Measurements from ENCODE around the gene ZNF662. TPM values are rescaled to one million over a fixed set of nuclear protein-coding genes. Genes with fewer than 3 reads are reported as not detected.

Gene ZNF662
- total RNA-seq, 1 experiment from 2014 or later, result not detected

DNA sequence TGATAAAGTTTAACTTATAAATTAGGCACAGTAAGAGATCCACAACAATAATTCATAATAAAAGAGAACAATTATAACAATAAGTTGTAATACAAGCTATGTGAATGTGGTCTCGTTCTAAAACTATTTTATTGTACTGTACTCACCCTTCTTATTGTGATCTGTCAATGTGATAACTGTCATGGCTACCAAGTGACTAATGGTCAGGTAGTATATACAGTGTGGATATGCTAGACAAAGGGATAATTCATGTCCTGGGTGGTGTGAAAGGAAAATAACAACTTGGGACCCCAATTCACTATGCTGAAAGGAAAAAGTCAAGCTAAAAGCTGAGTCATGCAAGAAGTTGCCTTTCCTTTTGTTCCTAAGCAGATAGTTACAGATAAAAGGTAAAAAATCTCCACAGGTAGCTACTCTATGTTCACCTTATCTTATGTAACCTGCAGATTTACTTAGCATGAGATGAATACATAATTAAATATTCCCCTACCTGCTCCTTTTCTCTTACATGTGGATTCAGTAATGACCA lies 19.6 kb upstream of the ZNF662 start:
- no peak for DNase-seq (ENCODE audit: low read depth)

- DNase-seq (ENCODE audit: low read depth), result no peak
Observed at GRCh38 chr3:42887084-42887483, 18.9 kb upstream of the ZNF662 start.

GRCh38 chr3:42891042-42891441 lies 14.9 kb upstream of the ZNF662 start:
- no peak for DNase-seq (ENCODE audit: low read depth)

DNA sequence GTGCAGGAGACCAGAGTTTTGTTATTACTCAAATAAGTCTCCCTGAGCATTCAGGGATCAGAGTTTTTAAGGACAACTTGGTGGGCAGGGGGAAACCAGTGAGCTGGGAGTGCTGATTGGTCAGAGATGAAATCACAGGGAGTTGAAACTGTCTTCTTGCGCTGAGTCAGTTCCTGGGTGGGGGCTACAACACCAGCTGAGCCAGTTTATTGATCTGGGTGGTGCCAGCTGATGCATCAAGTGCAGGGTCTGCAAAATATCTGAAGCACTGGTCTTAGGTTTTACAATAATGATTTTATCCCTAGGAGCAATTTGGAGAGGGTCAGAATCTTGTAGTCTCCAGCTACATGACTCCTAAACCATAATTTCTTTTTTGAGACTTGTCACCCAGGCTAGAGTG lies 13.8 kb upstream of the ZNF662 start:
- DNase-seq (ENCODE audit: low read depth), result no peak

DNA sequence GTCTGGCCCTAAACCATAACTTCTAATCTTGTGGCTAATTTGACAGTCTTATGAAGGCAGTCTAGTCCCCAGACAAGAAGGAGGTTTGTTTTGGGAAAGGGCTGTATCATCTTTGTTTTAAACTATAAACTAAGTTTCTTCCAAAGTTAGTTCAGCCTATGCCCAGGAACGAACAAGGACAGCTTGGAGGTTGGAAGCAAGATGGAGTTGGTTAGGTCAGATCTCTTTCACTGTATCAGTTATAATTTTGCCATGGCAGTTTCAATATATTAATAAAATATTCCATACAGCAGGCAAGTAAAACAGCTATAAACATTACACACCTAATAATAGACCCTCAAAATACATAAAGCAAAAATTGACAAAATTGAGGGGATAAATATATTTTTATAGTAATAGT lies 13.1 kb upstream of the ZNF662 start:
- DNase-seq (ENCODE audit: low read depth), result no peak

- no peak for DNase-seq (ENCODE audit: low read depth)
Observed at GRCh38 chr3:42894698-42895579, 11.0 kb upstream of the ZNF662 start.

DNA sequence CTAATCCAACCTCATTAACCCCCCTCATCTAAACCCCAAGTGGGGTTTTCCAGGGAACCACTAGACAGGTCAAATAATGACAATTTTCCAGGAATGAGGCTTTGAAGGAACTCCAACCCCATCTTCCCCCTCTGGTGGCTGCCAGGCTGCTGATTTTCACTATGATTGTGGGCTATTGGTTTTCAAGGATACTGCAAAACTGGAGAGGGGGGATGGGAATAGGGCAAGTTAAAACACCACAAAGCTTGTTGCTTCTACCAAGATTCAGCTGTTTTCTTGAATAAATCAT lies 10.4 kb upstream of the ZNF662 start:
- DNase-seq (ENCODE audit: low read depth), result no peak

GRCh38 chr3:42898896-42899675 lies 6.9 kb upstream of the ZNF662 start:
- no peak for DNase-seq (ENCODE audit: low read depth)

- no peak for DNase-seq (ENCODE audit: low read depth)
Observed at GRCh38 chr3:42900226-42901072, 5.5 kb upstream of the ZNF662 start.

DNA sequence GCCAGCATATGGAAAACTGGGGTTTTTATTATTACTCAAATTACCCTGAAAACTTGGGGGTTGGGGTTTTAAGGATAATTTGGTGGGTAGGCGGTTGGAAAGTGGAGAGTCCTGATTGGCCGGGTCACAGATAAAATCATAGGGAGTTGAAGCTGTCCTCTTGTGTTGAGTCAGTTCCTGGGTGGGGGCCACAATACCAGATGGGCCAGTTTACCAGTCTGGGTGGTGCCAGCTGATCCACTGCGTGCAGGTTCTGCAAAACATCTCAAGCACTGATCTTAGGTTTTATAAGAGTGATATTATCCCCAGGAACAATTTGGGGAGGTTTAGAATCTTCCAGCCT lies 4.9 kb upstream of the ZNF662 start:
- DNase-seq (ENCODE audit: low read depth), result no peak

DNA sequence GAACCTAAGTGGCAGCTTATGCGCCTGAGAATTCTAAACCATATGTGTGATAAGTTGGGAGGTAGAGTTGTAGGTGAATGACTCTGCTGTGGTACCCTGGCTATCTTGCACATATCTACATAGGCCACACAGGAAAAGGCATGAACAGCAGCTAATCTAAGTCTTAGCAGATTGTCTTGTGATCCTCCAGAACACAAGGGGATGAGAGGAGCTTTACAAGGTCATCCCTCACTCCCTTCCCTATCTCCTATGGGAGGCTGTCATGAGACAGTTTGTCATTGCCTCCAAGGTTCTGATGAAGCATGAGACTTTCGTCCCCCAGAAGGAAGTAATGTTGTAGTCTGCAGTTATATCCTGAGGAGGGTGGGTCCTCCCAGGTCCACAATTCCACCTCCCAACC lies 3.7 kb upstream of the ZNF662 start:
- no peak for DNase-seq (ENCODE audit: low read depth)

DNA sequence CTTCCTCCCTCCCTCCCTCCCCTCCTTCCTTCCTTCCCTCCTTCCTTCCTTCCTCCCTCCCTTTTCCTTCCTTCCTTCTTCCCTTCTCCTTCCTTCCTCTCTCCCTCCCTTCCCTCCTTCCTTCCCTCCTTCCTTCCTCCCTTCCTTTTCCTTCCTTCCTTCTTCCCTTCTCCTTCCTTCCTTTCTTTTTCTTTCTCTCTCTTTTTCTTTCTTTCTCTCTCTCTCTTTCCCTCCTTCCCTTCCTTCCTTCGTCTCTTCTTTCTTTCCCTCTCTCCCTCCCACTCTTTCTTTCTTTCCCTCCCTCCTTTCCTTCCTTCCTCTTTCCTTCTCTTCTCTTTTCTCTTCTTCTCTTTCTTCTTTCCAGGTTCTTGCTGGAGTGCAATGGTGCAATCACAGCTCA lies 1.9 kb upstream of the ZNF662 start:
- DNase-seq (ENCODE audit: low read depth), result no peak

GRCh38 chr3:42905740-42906069 lies 237 bp upstream of the ZNF662 start:
- no peak for DNase-seq (ENCODE audit: low read depth)

- DNase-seq (ENCODE audit: low read depth), result no peak
Observed at GRCh38 chr3:42906848-42907183, 874 bp downstream of the ZNF662 start.

DNA sequence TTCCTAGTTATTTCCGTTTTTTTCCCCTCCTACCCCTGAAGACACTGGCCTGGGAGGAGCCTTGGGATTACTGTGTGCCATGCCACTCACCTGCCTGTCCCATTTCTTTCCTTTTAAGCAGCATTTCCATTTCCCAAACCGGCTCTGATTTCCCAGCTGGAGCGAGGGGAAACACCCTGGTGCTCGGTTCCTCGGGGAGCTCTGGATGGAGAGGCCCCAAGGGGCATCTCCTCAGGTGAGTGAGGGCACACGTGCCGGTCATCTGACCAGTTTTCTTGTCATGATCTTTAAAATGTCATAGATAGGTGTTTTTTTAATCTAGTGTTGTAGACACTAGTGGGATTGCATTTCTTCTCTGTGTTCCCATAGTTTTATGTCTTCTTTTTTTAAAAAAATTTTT lies 2.7 kb downstream of the ZNF662 start:
- DNase-seq (ENCODE audit: low read depth), result no peak

DNA sequence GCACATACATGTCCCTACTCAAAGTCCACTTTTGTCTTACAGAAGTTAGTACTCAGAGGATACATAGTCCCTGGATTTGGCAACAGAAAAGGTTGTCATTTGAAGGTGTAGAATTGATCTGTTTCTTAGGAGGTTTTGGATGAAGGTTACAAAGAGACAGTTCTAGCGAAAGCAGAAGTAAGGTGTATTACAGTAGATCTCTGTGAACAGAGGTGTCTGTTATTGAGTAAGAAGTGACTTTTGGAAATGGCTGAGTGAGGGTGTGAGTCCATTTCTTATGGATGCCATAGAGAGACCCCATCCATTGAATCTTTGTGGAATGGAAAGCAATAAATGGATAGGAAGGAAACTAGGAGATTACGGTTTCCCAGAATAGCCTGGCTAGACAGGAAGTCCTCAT lies 5.6 kb downstream of the ZNF662 start:
- DNase-seq (ENCODE audit: low read depth), result no peak

GRCh38 chr3:42914771-42915515 lies 9.0 kb downstream of the ZNF662 start:
- peak; percentile 48 for DNase-seq (ENCODE audit: low read depth)

GRCh38 chr3:42923606-42924005 lies 17.7 kb downstream of the ZNF662 start:
- DNase-seq (ENCODE audit: low read depth), result no peak

GRCh38 chr3:42926310-42926709 lies 20.4 kb downstream of the ZNF662 start:
- no peak for DNase-seq (ENCODE audit: low read depth)

GRCh38 chr3:42934111-42934510 lies 28.2 kb downstream of the ZNF662 start:
- no peak for DNase-seq (ENCODE audit: low read depth)

GRCh38 chr3:42934910-42935309 lies 29.0 kb downstream of the ZNF662 start:
- no peak for DNase-seq (ENCODE audit: low read depth)

All from HT1080 (cell line).